GM12873 (cell line): ENCODE results near the gene ZNF197.

ENCODE experiments used
- TF ChIP-seq, protein P1 (sequence below): IDR thresholded peaks from 2 replicates; pipeline ENCODE4 v1.5.1; 2012; ENCODE audit warnings: low read depth, mild to moderate bottlenecking, moderate library complexity, low read length, control low read depth; ENCODE audit not compliant: insufficient read depth; ENCODE audit errors: missing control alignments

The ZNF197 gene

DNA sequence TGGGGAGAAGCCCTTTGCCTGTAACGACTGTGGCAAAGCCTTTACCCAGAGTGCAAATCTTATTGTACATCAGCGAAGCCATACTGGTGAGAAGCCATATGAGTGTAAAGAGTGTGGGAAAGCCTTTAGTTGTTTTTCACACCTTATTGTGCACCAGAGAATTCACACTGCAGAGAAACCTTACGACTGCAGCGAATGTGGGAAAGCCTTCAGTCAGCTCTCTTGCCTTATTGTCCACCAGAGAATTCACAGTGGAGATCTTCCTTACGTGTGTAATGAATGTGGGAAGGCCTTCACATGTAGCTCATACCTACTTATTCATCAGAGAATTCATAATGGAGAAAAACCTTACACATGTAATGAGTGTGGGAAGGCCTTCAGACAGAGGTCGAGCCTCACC, 34.6 kb downstream of the ZNF197 start:
- TF ChIP-seq, protein P1, sequence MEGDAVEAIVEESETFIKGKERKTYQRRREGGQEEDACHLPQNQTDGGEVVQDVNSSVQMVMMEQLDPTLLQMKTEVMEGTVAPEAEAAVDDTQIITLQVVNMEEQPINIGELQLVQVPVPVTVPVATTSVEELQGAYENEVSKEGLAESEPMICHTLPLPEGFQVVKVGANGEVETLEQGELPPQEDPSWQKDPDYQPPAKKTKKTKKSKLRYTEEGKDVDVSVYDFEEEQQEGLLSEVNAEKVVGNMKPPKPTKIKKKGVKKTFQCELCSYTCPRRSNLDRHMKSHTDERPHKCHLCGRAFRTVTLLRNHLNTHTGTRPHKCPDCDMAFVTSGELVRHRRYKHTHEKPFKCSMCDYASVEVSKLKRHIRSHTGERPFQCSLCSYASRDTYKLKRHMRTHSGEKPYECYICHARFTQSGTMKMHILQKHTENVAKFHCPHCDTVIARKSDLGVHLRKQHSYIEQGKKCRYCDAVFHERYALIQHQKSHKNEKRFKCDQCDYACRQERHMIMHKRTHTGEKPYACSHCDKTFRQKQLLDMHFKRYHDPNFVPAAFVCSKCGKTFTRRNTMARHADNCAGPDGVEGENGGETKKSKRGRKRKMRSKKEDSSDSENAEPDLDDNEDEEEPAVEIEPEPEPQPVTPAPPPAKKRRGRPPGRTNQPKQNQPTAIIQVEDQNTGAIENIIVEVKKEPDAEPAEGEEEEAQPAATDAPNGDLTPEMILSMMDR = no peak

DNA sequence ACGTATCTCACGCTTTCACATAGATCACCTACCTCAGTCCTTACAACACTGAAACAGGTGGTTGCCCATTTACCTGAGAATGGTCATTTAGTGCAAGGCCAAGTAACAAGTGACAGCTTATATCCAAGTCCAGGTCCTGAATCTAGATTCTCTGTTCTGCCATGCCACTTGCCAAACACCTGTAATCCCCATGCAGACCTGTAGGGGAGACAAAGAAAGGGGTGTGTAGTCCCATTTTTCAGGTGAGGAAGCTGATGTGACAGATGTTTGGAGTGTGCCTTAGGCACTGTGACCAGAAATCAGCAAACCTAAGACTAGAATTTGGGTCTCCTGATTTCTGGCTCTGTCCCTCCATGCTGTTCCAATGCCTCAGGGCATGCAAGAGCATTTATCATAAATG, 36.4 kb downstream of the ZNF197 start:
- TF ChIP-seq, protein P1 = peak; percentile 54

DNA sequence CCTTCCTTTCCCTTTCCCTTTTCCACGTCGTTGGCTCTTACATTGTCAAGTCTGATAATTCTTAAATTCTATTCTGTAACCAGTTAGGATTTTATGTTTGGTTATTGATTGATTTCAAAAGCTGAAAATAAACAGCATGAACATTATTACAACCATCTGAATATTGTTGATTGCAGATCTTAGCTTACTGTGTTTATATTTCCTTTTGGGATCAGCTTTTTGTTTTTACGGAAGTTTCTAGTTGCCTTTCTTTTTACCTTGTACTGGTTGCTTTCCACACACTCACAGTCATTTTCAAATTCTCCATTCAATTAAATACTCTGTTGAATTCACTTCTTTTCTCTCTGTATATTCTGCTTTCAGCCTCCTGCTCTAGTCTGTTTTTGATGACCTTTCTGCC, 40.3 kb downstream of the ZNF197 start:
- TF ChIP-seq, protein P1 = no peak

DNA sequence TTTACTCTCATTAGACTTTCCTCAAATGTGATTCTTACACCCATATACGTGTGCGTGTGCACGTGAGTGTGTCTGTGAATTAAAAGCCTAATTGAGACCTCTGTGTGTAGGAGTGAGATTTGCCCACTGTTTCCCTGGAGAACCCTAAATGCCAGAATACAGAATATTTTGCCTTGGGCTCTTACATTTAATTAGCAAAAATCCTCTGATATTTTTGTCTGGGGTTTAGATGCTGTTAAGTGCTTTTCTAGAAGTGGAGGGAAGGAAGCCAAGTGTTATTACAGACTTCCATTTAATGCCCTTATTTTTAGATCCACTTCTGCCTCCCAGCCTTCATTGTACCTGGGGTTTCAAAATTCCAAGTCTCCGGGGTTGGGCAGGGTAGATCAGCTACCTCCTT, 41.5 kb downstream of the ZNF197 start:
- TF ChIP-seq, protein P1 = no peak

DNA sequence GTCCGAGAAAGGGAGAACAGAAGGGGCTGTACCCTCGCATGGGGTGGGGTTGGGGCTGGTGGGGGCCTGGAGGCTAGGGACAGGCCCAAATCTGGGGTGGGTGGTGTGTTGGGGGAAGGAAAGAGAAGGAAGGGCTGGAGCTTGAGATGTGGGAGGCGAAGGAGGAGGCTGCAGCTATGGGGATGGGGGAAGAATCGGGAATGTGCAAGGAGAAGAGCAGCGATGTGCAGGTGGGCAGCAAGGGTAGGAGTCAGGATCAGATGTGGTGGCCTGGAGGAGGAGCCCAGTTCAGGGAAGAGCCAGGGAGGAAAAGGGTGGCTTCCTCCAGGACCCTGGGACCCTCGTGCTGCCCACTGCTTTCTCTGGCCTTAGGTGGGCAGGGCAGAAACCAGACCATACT, 44.9 kb downstream of the ZNF197 start:
- TF ChIP-seq, protein P1 = no peak

DNA sequence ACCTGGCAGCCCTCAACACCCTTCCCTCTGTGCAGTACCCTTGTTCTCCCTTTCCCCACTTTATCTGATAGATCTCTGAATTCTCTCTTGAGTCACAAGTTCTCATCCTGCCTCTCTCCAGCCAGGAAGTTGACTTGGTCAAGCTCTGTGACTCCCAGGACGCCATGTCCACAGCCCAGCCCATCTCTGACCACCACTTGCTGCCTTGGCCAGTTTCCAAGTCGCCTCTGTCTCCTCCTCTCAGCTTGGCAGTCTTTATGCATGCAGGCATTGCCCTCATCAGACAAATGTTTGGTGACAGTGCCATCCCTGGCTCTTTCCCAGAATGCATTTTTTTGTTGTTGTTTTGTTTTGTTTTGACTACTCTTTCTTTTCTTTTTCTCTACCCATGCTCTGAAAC, 49.4 kb downstream of the ZNF197 start:
- TF ChIP-seq, protein P1 = no peak

DNA sequence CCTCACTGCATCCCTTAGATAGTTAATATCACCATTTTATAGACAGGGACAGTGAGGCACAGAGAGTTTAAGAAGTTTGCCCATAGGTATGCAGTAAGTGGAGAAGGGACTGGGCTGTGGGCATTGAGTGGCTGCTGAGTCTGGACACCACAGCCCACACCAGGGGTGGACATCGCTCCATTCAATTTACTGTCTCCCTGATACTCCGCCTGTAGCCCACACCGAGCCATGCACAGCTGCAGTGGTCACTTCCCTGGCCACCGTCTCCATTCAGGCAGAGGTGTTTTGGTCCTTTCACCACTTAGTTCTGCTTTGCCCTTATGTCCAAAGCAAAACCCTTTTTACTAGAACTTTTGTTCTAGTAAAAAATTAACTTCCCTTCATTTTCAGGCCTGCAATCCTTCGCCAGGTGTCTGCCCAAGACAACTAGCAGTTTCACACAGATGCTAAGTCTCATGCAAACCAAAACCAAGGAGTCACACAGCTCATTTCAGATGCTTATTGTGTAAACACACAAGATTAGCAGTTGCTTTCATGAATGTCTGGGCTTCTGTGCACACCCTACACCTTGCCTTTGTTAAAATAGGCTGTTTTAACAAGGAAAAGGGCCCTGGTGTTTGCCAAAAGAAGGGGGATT, 53.8 kb downstream of the ZNF197 start:
- TF ChIP-seq, protein P1 = no peak
